AG04450 (cell line): ENCODE results near the gene PLA2G4C. TPM values are rescaled to one million over a fixed set of nuclear protein-coding genes. Genes with fewer than 3 reads are reported as not detected.
"Not testable (repeated sequence)": the region's sequence is repeated elsewhere in the genome, so short reads cannot be mapped to it uniquely, and the experiment has no call there.

ENCODE experiments used
- CTCF ChIA-PET: fragments of 300-600, 350-600 bp; formaldehyde crosslinking; extraction: SDS; loops from one replicate; lab custom pipeline; 2022; ENCODE audit warnings: antibody characterized with exemption, inconsistent platforms; lab: Charles Lee
- POLR2A ChIA-PET: fragments of 350-600 bp; formaldehyde crosslinking; extraction: SDS; loops from one replicate; lab custom pipeline; 2021; ENCODE audit warnings: antibody characterized with exemption, inconsistent platforms; lab: Yijun Ruan, JAX
- DNase-seq: peaks from one replicate; pipeline ENCODE4 v3.0.0-alpha.2; 2011; ENCODE audit warnings: low read depth, low spot score
- H3K27ac ChIP-seq: one replicate; pipeline ENCODE4 v1.5.1; 2012; ENCODE audit warnings: low read depth, low read length, control low read depth
- H3K27me3 ChIP-seq: one replicate; pipeline ENCODE4 v1.6.0; 2012; ENCODE audit warnings: low read length; ENCODE audit not compliant: control insufficient read depth, insufficient read depth
- H3K4me3 ChIP-seq: 2 replicates; pipeline ENCODE4 v1.5.1; 2011; ENCODE audit warnings: mild to moderate bottlenecking, low read depth, low read length, control low read depth
- H3K9me3 ChIP-seq: 2 replicates; pipeline ENCODE4 v1.5.1; 2012; ENCODE audit warnings: low read length; ENCODE audit not compliant: control insufficient read depth, insufficient read depth
- CTCF ChIP-seq: IDR thresholded peaks from 2 replicates; pipeline ENCODE4 v1.5.1; 2011; ENCODE audit warnings: low read depth, low read length, control low read depth, inconsistent platforms
- polyA plus RNA-seq: library from polyadenylated mRNA; depleted of rRNA; stranded (reverse); fragments of >200 nt; gene quantifications from 2 replicates; pipeline ENCODE4 v1.2.3, GENCODE V29; 2011

The PLA2G4C gene
- polyA plus RNA-seq, 1 experiment, result 8.0 TPM

- no peak for DNase-seq
- TF ChIP-seq CTCF, result no peak
- Histone ChIP-seq H3K9me3 (peaks cover 12% of the 10 kb centered on the region; the same call in 1 of the 2 replicates), H3K27me3 (peaks cover 6% of the 10 kb centered on the region), H3K4me3 (no peak overlapping the region), H3K27ac (no peak overlapping the region)
- ChIA-PET POLR2A (no interaction called here), CTCF (interaction anchor here (1.5 kb wide), 1 partner anchor 23 kb away, joined by 3 read pairs; no protein-coding TSS in a partner anchor)
Measured at GRCh38 chr19:48085076-48085475, 25.5 kb downstream of the PLA2G4C start.

- CTCF ChIA-PET, result interaction anchor here (0.6 kb wide), 1 partner anchor 25 kb away, joined by 3 read pairs; no protein-coding TSS in a partner anchor
- no peak for DNase-seq
- POLR2A ChIA-PET, result interaction anchor here (0.7 kb wide), 1 partner anchor 373 kb away, joined by 4 read pairs; no protein-coding TSS in a partner anchor
- H3K27ac ChIP-seq, result no peak overlapping the region
- no peaks in the 10 kb centered on the region for H3K27me3 ChIP-seq
- no peak for TF ChIP-seq CTCF
- H3K4me3 ChIP-seq, result no peak overlapping the region
- peaks cover 7% of the 10 kb centered on the region; the same call in 1 of the 2 replicates for H3K9me3 ChIP-seq
Measured at GRCh38 chr19:48081106-48081505, 29.5 kb downstream of the PLA2G4C start.

- DNase-seq, H3K27ac ChIP-seq, H3K4me3 ChIP-seq, POLR2A ChIA-PET, H3K9me3 ChIP-seq, H3K27me3 ChIP-seq: not testable (repeated sequence)
- CTCF ChIA-PET, result interaction anchor here (0.6 kb wide), 1 partner anchor 155 kb away, joined by 3 read pairs; no protein-coding TSS in a partner anchor
Measured at GRCh38 chr19:48070177-48070769, 40.3 kb downstream of the PLA2G4C start.

- Histone ChIP-seq H3K27me3 (no peaks in the 10 kb centered on the region), H3K27ac (no peak overlapping the region), H3K9me3 (no peaks in the 10 kb centered on the region), H3K4me3 (no peak overlapping the region)
- POLR2A ChIA-PET, result no interaction called here
- DNase-seq, result no peak
- TF ChIP-seq CTCF, result no peak
- CTCF ChIA-PET, result no interaction called here
Measured at GRCh38 chr19:48069435-48069834, 41.2 kb downstream of the PLA2G4C start.

GRCh38 chr19:48064509-48064908 lies 46.1 kb downstream of the PLA2G4C start:
- ChIA-PET POLR2A (no interaction called here), CTCF (no interaction called here)
- Histone ChIP-seq H3K27ac (no peak overlapping the region), H3K9me3 (no peaks in the 10 kb centered on the region), H3K27me3 (peaks cover 2% of the 10 kb centered on the region), H3K4me3 (no peak overlapping the region)
- no peak for DNase-seq
- no peak for TF ChIP-seq CTCF
